Nephron progenitor cell (in vitro differentiated cells): ENCODE measurements around the gene NSUN3.
A peak's percentile ranks its signal among the peaks of the same experiment; 100 is the strongest.

ENCODE experiments used
- DNase-seq: peaks from one replicate; pipeline ENCODE4 v3.0.0; 2021
- H3K27ac Mint-ChIP-seq: 2 replicates; pipeline ENCODE4 v1.8.0; 2021; ENCODE audit warnings: mild to moderate bottlenecking, moderate library complexity, mixed read lengths
- H3K27me3 Mint-ChIP-seq: 2 replicates; pipeline ENCODE4 v1.8.0; 2021; ENCODE audit warnings: mild to moderate bottlenecking, low read depth, mixed read lengths; ENCODE audit not compliant: poor library complexity
- H3K36me3 Mint-ChIP-seq: 2 replicates; pipeline ENCODE4 v1.8.0; 2021; ENCODE audit warnings: low read depth, mixed read lengths
- H3K4me1 Mint-ChIP-seq: 2 replicates; pipeline ENCODE4 v1.8.0; 2021; ENCODE audit warnings: mixed read lengths
- H3K4me3 Mint-ChIP-seq: 2 replicates; pipeline ENCODE4 v1.8.0; 2021; ENCODE audit warnings: mild to moderate bottlenecking, moderate library complexity, mixed read lengths
- H3K9me3 Mint-ChIP-seq: 2 replicates; pipeline ENCODE4 v1.8.0; 2021; ENCODE audit warnings: mild to moderate bottlenecking, moderate library complexity, mixed read lengths
- TF ChIP-seq, protein P1 (sequence below): fragments of 200-600 bp; sonication (generic); IDR thresholded peaks from 2 replicates; pipeline ENCODE4 v1.5.0; 2021; ENCODE audit warnings: antibody characterized with exemption

Gene NSUN3

DNA sequence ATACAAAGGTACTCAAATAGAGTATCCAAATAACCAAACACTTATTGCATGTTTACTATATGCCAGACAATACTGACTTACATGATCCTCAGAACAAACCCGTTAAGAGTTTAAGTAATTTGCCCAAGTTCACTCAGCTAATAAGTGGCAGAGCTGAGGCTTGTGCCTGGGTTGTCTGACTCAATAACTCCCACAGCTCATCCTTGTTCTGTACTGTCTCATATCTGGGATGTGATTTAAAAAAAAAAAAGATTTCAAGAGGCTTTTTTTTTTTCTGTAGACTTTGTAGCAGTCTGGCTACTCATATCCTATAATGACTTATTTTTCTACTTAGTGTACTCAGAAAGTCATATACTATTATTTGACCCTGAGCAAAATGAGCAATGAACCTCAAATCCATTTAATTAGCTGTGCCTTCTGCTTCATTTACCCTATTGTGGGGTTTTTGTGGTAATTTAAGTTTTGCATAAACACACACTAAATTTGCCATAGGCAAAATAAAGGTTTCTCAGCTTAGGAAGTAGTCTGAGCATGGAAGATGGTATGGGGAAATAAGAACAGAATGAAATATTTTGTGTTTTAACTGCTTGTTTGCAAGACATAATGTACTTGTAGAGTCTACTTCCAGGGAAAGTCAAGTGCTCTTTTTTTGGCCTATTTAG is 3.1 kb downstream of the NSUN3 start:
- H3K36me3 Mint-ChIP-seq, result peaks cover 39% of the 10 kb centered on the region
- no peak for DNase-seq
- H3K9me3 Mint-ChIP-seq, result peaks cover 13% of the 10 kb centered on the region
- TF ChIP-seq, protein P1, sequence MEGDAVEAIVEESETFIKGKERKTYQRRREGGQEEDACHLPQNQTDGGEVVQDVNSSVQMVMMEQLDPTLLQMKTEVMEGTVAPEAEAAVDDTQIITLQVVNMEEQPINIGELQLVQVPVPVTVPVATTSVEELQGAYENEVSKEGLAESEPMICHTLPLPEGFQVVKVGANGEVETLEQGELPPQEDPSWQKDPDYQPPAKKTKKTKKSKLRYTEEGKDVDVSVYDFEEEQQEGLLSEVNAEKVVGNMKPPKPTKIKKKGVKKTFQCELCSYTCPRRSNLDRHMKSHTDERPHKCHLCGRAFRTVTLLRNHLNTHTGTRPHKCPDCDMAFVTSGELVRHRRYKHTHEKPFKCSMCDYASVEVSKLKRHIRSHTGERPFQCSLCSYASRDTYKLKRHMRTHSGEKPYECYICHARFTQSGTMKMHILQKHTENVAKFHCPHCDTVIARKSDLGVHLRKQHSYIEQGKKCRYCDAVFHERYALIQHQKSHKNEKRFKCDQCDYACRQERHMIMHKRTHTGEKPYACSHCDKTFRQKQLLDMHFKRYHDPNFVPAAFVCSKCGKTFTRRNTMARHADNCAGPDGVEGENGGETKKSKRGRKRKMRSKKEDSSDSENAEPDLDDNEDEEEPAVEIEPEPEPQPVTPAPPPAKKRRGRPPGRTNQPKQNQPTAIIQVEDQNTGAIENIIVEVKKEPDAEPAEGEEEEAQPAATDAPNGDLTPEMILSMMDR, result no peak
- H3K27ac Mint-ChIP-seq, result no peak overlapping the region
- peaks cover 30% of the 10 kb centered on the region for H3K4me1 Mint-ChIP-seq
- H3K4me3 Mint-ChIP-seq, result no peak overlapping the region
- H3K27me3 Mint-ChIP-seq, result no peaks in the 10 kb centered on the region

DNA sequence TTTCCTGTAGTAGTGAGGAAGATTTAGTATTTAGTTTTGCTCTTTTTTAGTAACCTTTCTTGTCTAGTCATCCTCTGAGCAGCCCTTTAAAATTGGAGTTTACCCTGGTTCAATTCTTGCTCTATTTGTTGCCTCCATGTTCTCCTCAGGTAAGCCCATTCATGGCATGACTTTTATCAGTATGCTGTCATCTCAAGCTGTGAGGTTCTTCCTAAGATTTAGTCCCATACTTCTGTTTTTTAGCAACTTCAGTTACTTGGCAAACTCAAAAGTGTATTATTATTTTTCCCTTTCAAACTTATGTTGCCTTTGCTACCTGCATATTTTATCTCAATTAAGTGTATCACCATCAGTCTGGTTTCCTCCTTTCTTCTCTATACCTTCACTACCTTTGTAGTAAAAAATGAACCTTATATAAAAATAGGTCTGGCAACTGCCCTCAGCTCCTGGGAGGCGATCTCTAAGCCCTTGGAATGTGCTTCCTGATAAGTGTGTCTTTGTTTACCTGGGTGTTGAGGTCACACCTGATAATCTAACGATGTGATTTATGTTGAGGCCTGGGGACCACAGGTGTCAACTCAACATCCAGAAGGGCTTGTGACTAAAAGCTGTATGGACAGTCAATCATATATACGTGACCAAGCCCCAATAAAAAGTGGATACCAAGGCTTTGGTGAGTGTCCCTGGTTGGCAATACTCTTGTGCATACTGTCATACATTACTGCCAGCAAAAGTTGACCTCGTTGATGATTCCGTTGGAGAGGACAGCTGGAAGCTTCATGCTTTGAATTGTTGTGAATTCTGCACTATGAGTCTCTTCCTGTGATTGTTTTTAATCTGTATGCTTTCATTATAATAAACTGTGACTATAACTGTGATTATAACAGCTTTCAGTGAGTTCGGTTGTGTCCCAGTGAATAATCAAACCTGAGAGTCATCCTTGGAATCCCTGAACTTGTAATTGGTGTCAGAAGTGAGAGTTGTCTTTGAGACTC is 3.9 kb downstream of the NSUN3 start:
- H3K27ac Mint-ChIP-seq, result no peak overlapping the region
- DNase-seq, result no peak
- H3K27me3 Mint-ChIP-seq, result no peaks in the 10 kb centered on the region
- H3K4me3 Mint-ChIP-seq, result no peak overlapping the region
- H3K9me3 Mint-ChIP-seq, result peaks cover 13% of the 10 kb centered on the region
- TF ChIP-seq, protein P1, result no peak
- H3K36me3 Mint-ChIP-seq, result peaks cover 46% of the 10 kb centered on the region
- peaks cover 28% of the 10 kb centered on the region for H3K4me1 Mint-ChIP-seq

DNA sequence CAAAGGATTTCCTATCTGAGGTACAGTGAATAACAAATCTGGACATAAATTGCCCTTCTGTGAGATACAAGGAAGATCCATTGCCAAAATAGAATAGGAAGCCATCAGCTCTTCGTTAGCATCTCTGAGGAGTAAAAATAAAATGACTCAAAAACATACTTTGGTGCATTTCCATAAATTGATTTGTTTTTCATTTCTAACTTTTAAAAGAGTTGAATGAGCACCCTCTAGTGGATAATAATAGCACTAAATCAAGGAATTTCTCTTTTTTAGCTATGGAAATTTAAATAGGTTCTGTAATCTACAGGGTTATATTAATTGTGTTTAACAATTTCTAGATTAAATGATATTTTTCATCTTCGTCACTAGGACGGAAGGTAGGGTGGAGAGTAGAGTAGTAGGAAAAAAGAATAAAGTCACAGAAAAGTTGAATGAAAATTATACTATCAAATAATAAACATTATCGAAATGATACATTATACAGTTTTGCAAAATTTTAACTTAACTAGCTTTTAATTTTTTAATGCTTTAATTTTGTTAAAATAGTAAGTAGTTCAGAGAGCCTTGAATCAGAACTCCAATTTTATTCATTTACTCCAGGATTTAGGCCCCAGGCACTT is 6.4 kb downstream of the NSUN3 start:
- H3K4me1 Mint-ChIP-seq, result peaks cover 11% of the 10 kb centered on the region
- TF ChIP-seq, protein P1, result peak; percentile 56
- H3K4me3 Mint-ChIP-seq, result no peak overlapping the region
- H3K9me3 Mint-ChIP-seq, result peaks cover 32% of the 10 kb centered on the region
- no peaks in the 10 kb centered on the region for H3K27me3 Mint-ChIP-seq
- H3K27ac Mint-ChIP-seq, result no peak overlapping the region
- no peak for DNase-seq
- H3K36me3 Mint-ChIP-seq, result peaks cover 70% of the 10 kb centered on the region

DNA sequence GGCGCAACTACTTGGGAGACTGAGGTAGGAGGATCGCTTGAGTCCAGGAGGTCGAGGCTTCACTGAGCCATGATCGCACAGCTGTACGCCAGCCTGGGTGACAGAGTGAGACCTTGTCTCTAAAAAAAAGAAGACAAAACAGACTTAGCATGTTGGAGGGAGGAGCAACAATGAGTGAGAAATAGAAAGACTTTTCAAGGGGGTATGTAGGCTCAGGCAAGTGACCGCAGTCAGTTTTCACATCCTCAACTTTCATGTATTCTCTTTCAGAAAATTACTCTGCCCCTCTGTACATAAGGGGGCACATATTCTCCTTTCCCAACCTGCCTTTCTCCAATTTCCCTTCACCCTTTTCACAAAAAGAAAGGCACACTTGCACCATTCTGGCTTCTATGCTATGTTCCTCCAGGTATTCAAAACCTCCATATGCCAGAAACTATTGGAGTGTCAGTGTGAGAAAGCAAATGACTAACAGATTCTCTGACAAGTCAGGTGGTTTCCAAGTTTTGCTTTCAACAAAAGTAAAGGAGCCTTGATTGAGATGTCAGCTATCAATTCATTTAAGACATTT is 7.6 kb downstream of the NSUN3 start:
- no peak for DNase-seq
- H3K27me3 Mint-ChIP-seq, result no peaks in the 10 kb centered on the region
- peaks cover 36% of the 10 kb centered on the region for H3K9me3 Mint-ChIP-seq
- no peaks in the 10 kb centered on the region for H3K4me1 Mint-ChIP-seq
- peak overlapping the region; percentile 51 for H3K27ac Mint-ChIP-seq
- TF ChIP-seq, protein P1, result no peak
- H3K36me3 Mint-ChIP-seq, result peaks cover 71% of the 10 kb centered on the region
- no peak overlapping the region for H3K4me3 Mint-ChIP-seq

DNA sequence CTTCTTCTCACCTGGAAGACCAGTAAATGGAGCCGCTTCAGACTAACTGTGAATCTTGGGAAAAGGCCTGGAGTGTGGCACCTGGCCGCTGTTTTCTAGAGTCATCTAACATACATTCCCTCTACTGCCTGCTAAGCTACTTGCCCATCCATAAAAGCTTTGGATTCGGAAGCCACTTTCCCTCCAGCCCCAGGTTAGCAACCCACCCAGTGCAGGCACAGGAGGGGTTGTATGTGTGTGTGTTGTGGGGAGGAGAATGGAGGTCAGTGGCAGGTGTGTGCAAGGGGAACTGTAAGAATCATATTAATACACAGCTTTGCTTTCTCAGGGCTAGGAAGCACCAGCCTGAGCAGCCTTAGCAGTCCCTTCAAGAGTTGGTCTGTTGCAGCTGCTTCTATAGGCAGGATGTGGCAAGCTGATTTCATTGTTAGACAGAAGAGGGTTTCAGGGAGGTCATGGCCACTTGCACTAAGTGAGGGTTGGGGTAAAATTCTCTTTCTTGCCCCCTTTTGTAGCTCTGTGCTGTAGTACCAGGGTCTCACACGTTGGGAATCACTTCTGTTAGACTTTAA is 8.9 kb downstream of the NSUN3 start:
- Mint-ChIP-seq H3K27me3 (no peaks in the 10 kb centered on the region), H3K36me3 (peaks cover 75% of the 10 kb centered on the region), H3K4me3 (no peak overlapping the region), H3K27ac (no peak overlapping the region), H3K4me1 (no peaks in the 10 kb centered on the region), H3K9me3 (peaks cover 34% of the 10 kb centered on the region)
- no peak for DNase-seq
- TF ChIP-seq, protein P1, result no peak
